ENCODE measurements around the gene S100A10. TPM values are rescaled to one million over a fixed set of nuclear protein-coding genes. Genes with fewer than 3 reads are reported as not detected.

S100A10 gene
- total RNA-seq, 1 experiment from 2014 or later, result 1,436 TPM

DNA sequence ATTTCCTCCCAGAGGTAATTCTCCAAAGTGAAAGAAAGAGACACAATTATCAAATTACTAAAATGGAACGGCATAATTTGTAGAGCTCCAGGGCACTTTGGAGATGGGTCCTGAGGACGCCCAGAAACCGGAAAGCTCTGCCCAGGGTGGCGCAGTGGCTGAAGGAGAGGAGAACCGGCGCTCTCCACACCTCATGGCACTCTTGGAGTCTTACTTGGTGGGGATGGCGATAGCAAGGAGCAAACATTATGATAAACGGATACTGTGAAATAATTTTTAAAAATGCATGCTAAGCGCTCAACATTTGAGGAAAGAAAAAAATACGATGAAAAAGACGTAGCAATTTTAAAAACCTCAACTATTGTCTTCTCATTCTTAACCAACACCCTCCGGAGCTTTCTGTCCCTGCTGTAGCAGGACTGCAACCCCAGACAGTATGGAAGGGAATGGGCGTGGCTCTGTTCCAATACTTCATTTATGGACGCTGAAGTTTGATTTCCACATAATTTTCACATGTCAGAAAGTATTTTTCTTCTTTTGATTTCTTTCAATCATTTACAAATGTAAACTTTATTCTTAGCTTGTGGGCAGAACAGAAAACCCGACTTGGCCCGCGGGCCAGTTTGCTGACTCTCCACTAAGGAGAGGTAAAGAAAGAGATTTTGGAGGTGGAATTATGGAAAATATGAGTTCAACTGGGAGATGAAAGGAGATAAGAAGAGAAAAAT is 42.0 kb upstream of the S100A10 start:
- Histone ChIP-seq H3K36me3 (ENCODE audit: low read depth) (peaks cover 46% of the 10 kb centered on the region), H4K20me1 (ENCODE audit: insufficient read depth) (peaks cover 13% of the 10 kb centered on the region), H2AFZ (no peak overlapping the region), H3K4me2 (peak overlapping the region; percentile 90), H3K79me2 (ENCODE audit: low read depth) (peaks cover 57% of the 10 kb centered on the region), H3F3A (ENCODE audit: insufficient read depth, low read depth) (peaks cover 56% of the 10 kb centered on the region), H3K9me3 (ENCODE audit: insufficient read depth, low read depth) (no peaks in the 10 kb centered on the region; the same call in 1 of the 2 replicates), H3K4me1 (replicated peaks; ENCODE audit: insufficient read depth) (peaks cover 65% of the 10 kb centered on the region), H3K4me3 (peak overlapping the region; percentile 89), H3K27me3 (ENCODE audit: insufficient read depth, low read depth) (no peaks in the 10 kb centered on the region), H3K9me2 (ENCODE audit: insufficient read depth) (no peaks in the 10 kb centered on the region), H3K27ac (peak overlapping the region; percentile 97)
- intact Hi-C loops (cut with micrococcal nuclease; ENCODE audit: unreplicated experiment), result loop anchor here (1.0 to 10.0 kb wide), 3 partner anchors 13 to 841 kb away; partner anchors contain the start of genes PIP5K1A and VPS72
- CTCF ChIA-PET, result interaction anchor here (0.8 kb wide), 1 partner anchor 423 kb away, joined by 7 read pairs; no protein-coding TSS in a partner anchor
- TSS peak; percentile 95 for BruUV-seq (replicated peaks)
- no peak for TF ChIP-seq EZH2 (IDR thresholded peaks at IDR 0.05; ENCODE audit: low read depth)
- TF ChIP-seq, protein P1, sequence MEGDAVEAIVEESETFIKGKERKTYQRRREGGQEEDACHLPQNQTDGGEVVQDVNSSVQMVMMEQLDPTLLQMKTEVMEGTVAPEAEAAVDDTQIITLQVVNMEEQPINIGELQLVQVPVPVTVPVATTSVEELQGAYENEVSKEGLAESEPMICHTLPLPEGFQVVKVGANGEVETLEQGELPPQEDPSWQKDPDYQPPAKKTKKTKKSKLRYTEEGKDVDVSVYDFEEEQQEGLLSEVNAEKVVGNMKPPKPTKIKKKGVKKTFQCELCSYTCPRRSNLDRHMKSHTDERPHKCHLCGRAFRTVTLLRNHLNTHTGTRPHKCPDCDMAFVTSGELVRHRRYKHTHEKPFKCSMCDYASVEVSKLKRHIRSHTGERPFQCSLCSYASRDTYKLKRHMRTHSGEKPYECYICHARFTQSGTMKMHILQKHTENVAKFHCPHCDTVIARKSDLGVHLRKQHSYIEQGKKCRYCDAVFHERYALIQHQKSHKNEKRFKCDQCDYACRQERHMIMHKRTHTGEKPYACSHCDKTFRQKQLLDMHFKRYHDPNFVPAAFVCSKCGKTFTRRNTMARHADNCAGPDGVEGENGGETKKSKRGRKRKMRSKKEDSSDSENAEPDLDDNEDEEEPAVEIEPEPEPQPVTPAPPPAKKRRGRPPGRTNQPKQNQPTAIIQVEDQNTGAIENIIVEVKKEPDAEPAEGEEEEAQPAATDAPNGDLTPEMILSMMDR (conservative IDR thresholded peaks at IDR 0.05), result no peak
- DNase-seq, result no peak
- POLR2A ChIA-PET (ENCODE audit: unreplicated experiment), result interaction anchor here (0.6 to 3.6 kb wide), 8 partner anchors 12 to 878 kb away, joined by 3 to 63 read pairs (median 8); no protein-coding TSS in a partner anchor

GRCh38 chr1:152034654-152035538 is 41.2 kb upstream of the S100A10 start:
- ChIA-PET POLR2A (ENCODE audit: unreplicated experiment) (interaction anchor here (0.6 to 3.6 kb wide), 14 partner anchors 13 to 195 kb away, joined by 3 to 63 read pairs (median 6); no protein-coding TSS in a partner anchor), CTCF (interaction anchor here (0.5 to 1.3 kb wide), 4 partner anchors 12 to 424 kb away, joined by 3 to 9 read pairs (median 6); no protein-coding TSS in a partner anchor)
- H3K4me1 ChIP-seq (replicated peaks; ENCODE audit: insufficient read depth), result peaks cover 66% of the 10 kb centered on the region
- H2AFZ ChIP-seq, result no peak overlapping the region
- no peaks in the 10 kb centered on the region for H3K27me3 ChIP-seq (ENCODE audit: insufficient read depth, low read depth)
- H3K79me2 ChIP-seq (ENCODE audit: low read depth), result peaks cover 57% of the 10 kb centered on the region
- no peak for TF ChIP-seq EZH2 (IDR thresholded peaks at IDR 0.05; ENCODE audit: low read depth)
- TF ChIP-seq, protein P1 (conservative IDR thresholded peaks at IDR 0.05), result peak; percentile 94
- no peaks in the 10 kb centered on the region for H3K9me2 ChIP-seq (ENCODE audit: insufficient read depth)
- peak overlapping the region; percentile 89 for H3K4me3 ChIP-seq
- H3F3A ChIP-seq (ENCODE audit: insufficient read depth, low read depth), result peaks cover 64% of the 10 kb centered on the region
- H3K27ac ChIP-seq, result peak overlapping the region; percentile 97
- peak overlapping the region; percentile 90 for H3K4me2 ChIP-seq
- intact Hi-C loops (cut with micrococcal nuclease; ENCODE audit: unreplicated experiment), result loop anchor here (1.0 to 10.0 kb wide), 6 partner anchors 11 to 840 kb away; partner anchors contain the start of genes PIP5K1A and VPS72
- no peaks in the 10 kb centered on the region; the same call in 1 of the 2 replicates for H3K9me3 ChIP-seq (ENCODE audit: insufficient read depth, low read depth)
- peak; percentile 78 to 90 for DNase-seq
- peaks cover 50% of the 10 kb centered on the region for H3K36me3 ChIP-seq (ENCODE audit: low read depth)
- H4K20me1 ChIP-seq (ENCODE audit: insufficient read depth), result peaks cover 13% of the 10 kb centered on the region
- BruUV-seq (replicated peaks), result no TSS peak

DNA sequence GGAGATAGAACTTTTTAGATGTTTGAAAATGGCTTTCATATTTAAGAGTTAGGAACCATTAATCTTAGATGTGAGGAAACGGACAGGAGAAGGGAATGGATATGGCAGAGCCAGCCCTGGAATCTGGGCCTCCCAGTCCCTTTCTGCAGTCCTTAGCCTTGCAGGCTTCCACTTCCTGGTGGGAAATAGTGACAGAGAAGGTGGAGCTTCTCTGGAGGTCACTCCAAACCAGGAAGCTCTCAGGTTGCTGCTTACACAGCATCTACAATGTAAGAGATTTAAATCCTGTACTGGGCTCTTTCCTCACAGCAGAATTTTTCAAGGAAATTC is 40.6 kb upstream of the S100A10 start:
- Histone ChIP-seq H3K79me2 (ENCODE audit: low read depth) (peaks cover 57% of the 10 kb centered on the region), H3K4me2 (peak overlapping the region; percentile 90), H3K9me3 (ENCODE audit: insufficient read depth, low read depth) (no peaks in the 10 kb centered on the region; the same call in 1 of the 2 replicates), H4K20me1 (ENCODE audit: insufficient read depth) (peaks cover 13% of the 10 kb centered on the region), H3K9me2 (ENCODE audit: insufficient read depth) (no peaks in the 10 kb centered on the region), H3K27ac (peak overlapping the region; percentile 97), H3K36me3 (ENCODE audit: low read depth) (peaks cover 50% of the 10 kb centered on the region), H3K4me1 (replicated peaks; ENCODE audit: insufficient read depth) (peaks cover 67% of the 10 kb centered on the region), H2AFZ (no peak overlapping the region), H3K4me3 (peak overlapping the region; percentile 89), H3F3A (ENCODE audit: insufficient read depth, low read depth) (peaks cover 70% of the 10 kb centered on the region), H3K27me3 (ENCODE audit: insufficient read depth, low read depth) (no peaks in the 10 kb centered on the region)
- intact Hi-C loops (cut with micrococcal nuclease; ENCODE audit: unreplicated experiment), result loop anchor here (1.0 to 10.0 kb wide), 5 partner anchors 10 to 839 kb away; partner anchors contain the start of genes PIP5K1A and VPS72
- CTCF ChIA-PET, result interaction anchor here (1.2 to 1.3 kb wide), 3 partner anchors 32 to 108 kb away, joined by 3 to 9 read pairs (median 5); no protein-coding TSS in a partner anchor
- POLR2A ChIA-PET (ENCODE audit: unreplicated experiment), result interaction anchor here (0.5 to 3.6 kb wide), 13 partner anchors 13 to 109 kb away, joined by 3 to 63 read pairs (median 5); no protein-coding TSS in a partner anchor
- no TSS peak for BruUV-seq (replicated peaks)
- no peak for TF ChIP-seq EZH2 (IDR thresholded peaks at IDR 0.05; ENCODE audit: low read depth)
- TF ChIP-seq, protein P1 (conservative IDR thresholded peaks at IDR 0.05), result no peak
- DNase-seq, result no peak

Data from PC-9 (cell line).